ENCODE results near the gene EHBP1L1.

Gene EHBP1L1

GRCh38 chr11:65577756-65578109 lies 1.9 kb downstream of the EHBP1L1 start:
- no peak for DNase-seq (ENCODE audit: low read depth)

- DNase-seq (ENCODE audit: low read depth) = no peak
These were observed 2.3 kb downstream of the EHBP1L1 start for GRCh38 chr11:65578134-65578533.

- no peak for DNase-seq (ENCODE audit: low read depth)
These were observed 2.8 kb downstream of the EHBP1L1 start for GRCh38 chr11:65578667-65579066.

GRCh38 chr11:65579291-65579690 lies 3.4 kb downstream of the EHBP1L1 start:
- DNase-seq (ENCODE audit: low read depth) = no peak

- no peak for DNase-seq (ENCODE audit: low read depth)
These were observed 4.3 kb downstream of the EHBP1L1 start for GRCh38 chr11:65580031-65580692.

- no peak for DNase-seq (ENCODE audit: low read depth)
These were observed 4.9 kb downstream of the EHBP1L1 start for GRCh38 chr11:65580756-65581155.

GRCh38 chr11:65581928-65582327 lies 6.1 kb downstream of the EHBP1L1 start:
- DNase-seq (ENCODE audit: low read depth) = no peak

GRCh38 chr11:65583589-65583988 lies 7.7 kb downstream of the EHBP1L1 start:
- no peak for DNase-seq (ENCODE audit: low read depth)

- no peak for DNase-seq (ENCODE audit: low read depth)
These were observed 8.3 kb downstream of the EHBP1L1 start for GRCh38 chr11:65584106-65584505.

GRCh38 chr11:65584723-65585171 lies 8.9 kb downstream of the EHBP1L1 start:
- no peak for DNase-seq (ENCODE audit: low read depth)

- no peak for DNase-seq (ENCODE audit: low read depth)
These were observed 9.8 kb downstream of the EHBP1L1 start for GRCh38 chr11:65585396-65586246.

GRCh38 chr11:65586247-65586630 lies 10.4 kb downstream of the EHBP1L1 start:
- no peak for DNase-seq (ENCODE audit: low read depth)

GRCh38 chr11:65586676-65587075 lies 10.8 kb downstream of the EHBP1L1 start:
- DNase-seq (ENCODE audit: low read depth) = no peak

GRCh38 chr11:65588199-65589054 lies 12.6 kb downstream of the EHBP1L1 start:
- peak; percentile 72 for DNase-seq (ENCODE audit: low read depth)

- DNase-seq (ENCODE audit: low read depth) = no peak
These were observed 13.8 kb downstream of the EHBP1L1 start for GRCh38 chr11:65589444-65590239.

GRCh38 chr11:65590240-65590738 lies 14.4 kb downstream of the EHBP1L1 start:
- no peak for DNase-seq (ENCODE audit: low read depth)

GRCh38 chr11:65591939-65592857 lies 16.3 kb downstream of the EHBP1L1 start:
- no peak for DNase-seq (ENCODE audit: low read depth)

- DNase-seq (ENCODE audit: low read depth) = no peak
These were observed 17.1 kb downstream of the EHBP1L1 start for GRCh38 chr11:65592858-65593517.

GRCh38 chr11:65593518-65594414 lies 17.9 kb downstream of the EHBP1L1 start:
- no peak for DNase-seq (ENCODE audit: low read depth)
